Vagina (tissue), 2 donors: Measurements from ENCODE around the gene FUT8. TPM values are rescaled to one million over a fixed set of nuclear protein-coding genes. Genes with fewer than 3 reads are reported as not detected.

Source experiments
- DNase-seq, 2 donors: peaks; one replicate each; pipeline ENCODE4 v3.0.0-alpha.2; 2017; ENCODE audit errors: extremely low spot score in 2 of 2
- H3K27ac ChIP-seq: fragments of 200-600 bp; sonication (generic); one replicate; pipeline ENCODE4 v1.5.1; 2019
- H3K27me3 ChIP-seq: fragments of 200-600 bp; sonication (generic); one replicate; pipeline ENCODE4 v1.5.1; 2019
- H3K36me3 ChIP-seq, 2 donors: fragments of 200-600 bp; sonication (generic); one replicate each; pipeline ENCODE4 v1.5.1; 2017 to 2019
- H3K4me1 ChIP-seq: fragments of 200-600 bp; sonication (generic); one replicate; pipeline ENCODE4 v1.5.1; 2019
- H3K4me3 ChIP-seq, 2 donors: fragments of 200-600 bp; sonication (generic); 1 replicate in 1 of 2; 2 replicates in 1 of 2; pipeline ENCODE4 v1.5.1; 2016 to 2019
- H3K9me3 ChIP-seq: fragments of 200-600 bp; sonication (generic); one replicate; pipeline ENCODE4 v1.5.1; 2019
- POLR2A ChIP-seq, 2 donors: fragments of 450-650 bp; IDR thresholded peaks; one replicate each; pipeline ENCODE4 v1.6.1; 2017; ENCODE audit warnings: antibody characterized with exemption in 2 of 2, mild to moderate bottlenecking in 2 of 2, moderate library complexity in 2 of 2
- POLR2AphosphoS5 ChIP-seq, 2 donors: sonication (generic); formaldehyde crosslinking; IDR thresholded peaks; one replicate each; pipeline ENCODE4 v1.9.0; 2017; ENCODE audit warnings: antibody characterized with exemption in 2 of 2, mild to moderate bottlenecking in 2 of 2, low read depth in 1 of 2; ENCODE audit not compliant: insufficient read depth in 1 of 2
- intact Hi-C: fragments of 100-400 bp; cut with DNase I; formaldehyde crosslinking; loops from one replicate; pipeline ENCODE4 v1.15.1; 2023
- total RNA-seq: library from RNA; depleted of rRNA; stranded (reverse); fragments of >200 nt; gene quantifications from one replicate; pipeline ENCODE4 v1.2.3, GENCODE V29; 2016
- TF ChIP-seq, protein P1 (sequence below), 3 experiments: fragments of 450-650 bp in 2 of 3; fragments of 200-600 bp in 1 of 3; sonication (generic) in 1 of 3; IDR thresholded peaks; one replicate each; pipeline ENCODE4 v1.5.1; 2017 to 2019; ENCODE audit warnings: antibody characterized with exemption in 3 of 3, mild to moderate bottlenecking in 2 of 3, moderate library complexity in 2 of 3

FUT8 gene
- total RNA-seq, 1 donor from 2014 or later, result 35.1 TPM

- Histone ChIP-seq H3K27me3 (no peaks in the 10 kb centered on the region), H3K27ac (no peak overlapping the region), H3K36me3 (no peaks in the 10 kb centered on the region), H3K4me1 (no peaks in the 10 kb centered on the region), H3K4me3 (no peak overlapping the region), H3K9me3 (no peaks in the 10 kb centered on the region)
- no peak for TF ChIP-seq POLR2A (IDR thresholded peaks at IDR 0.05)
- DNase-seq, result no peak
- intact Hi-C loops, result no loop called here
These were observed 339.0 kb downstream of the FUT8 start for GRCh38 chr14:65751510-65751909.

- Histone ChIP-seq H3K27ac (no peak overlapping the region), H3K36me3 (no peaks in the 10 kb centered on the region), H3K4me3 (no peak overlapping the region), H3K9me3 (no peaks in the 10 kb centered on the region), H3K27me3 (no peaks in the 10 kb centered on the region), H3K4me1 (no peaks in the 10 kb centered on the region)
- intact Hi-C loops, result no loop called here
- no peak for DNase-seq
- TF ChIP-seq, protein P1, sequence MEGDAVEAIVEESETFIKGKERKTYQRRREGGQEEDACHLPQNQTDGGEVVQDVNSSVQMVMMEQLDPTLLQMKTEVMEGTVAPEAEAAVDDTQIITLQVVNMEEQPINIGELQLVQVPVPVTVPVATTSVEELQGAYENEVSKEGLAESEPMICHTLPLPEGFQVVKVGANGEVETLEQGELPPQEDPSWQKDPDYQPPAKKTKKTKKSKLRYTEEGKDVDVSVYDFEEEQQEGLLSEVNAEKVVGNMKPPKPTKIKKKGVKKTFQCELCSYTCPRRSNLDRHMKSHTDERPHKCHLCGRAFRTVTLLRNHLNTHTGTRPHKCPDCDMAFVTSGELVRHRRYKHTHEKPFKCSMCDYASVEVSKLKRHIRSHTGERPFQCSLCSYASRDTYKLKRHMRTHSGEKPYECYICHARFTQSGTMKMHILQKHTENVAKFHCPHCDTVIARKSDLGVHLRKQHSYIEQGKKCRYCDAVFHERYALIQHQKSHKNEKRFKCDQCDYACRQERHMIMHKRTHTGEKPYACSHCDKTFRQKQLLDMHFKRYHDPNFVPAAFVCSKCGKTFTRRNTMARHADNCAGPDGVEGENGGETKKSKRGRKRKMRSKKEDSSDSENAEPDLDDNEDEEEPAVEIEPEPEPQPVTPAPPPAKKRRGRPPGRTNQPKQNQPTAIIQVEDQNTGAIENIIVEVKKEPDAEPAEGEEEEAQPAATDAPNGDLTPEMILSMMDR (IDR thresholded peaks at IDR 0.05), result no peak
- TF ChIP-seq POLR2A (IDR thresholded peaks at IDR 0.05) (no peak), POLR2AphosphoS5 (IDR thresholded peaks at IDR 0.05; ENCODE audit: insufficient read depth in 1 of 2, low read depth in 1 of 2) (no peak)
These were observed 340.5 kb downstream of the FUT8 start for GRCh38 chr14:65753061-65753460.

- H3K9me3 ChIP-seq, result no peaks in the 10 kb centered on the region
- TF ChIP-seq, protein P1 (IDR thresholded peaks at IDR 0.05), result no peak
- no peak for TF ChIP-seq POLR2A (IDR thresholded peaks at IDR 0.05)
- no peak for TF ChIP-seq POLR2AphosphoS5 (IDR thresholded peaks at IDR 0.05; ENCODE audit: insufficient read depth in 1 of 2, low read depth in 1 of 2)
These were observed 342.8 kb downstream of the FUT8 start for GRCh38 chr14:65755331-65755730.

GRCh38 chr14:65756880-65757279, 344.4 kb downstream of the FUT8 start:
- no peaks in the 10 kb centered on the region for H3K27me3 ChIP-seq
- no peak overlapping the region for H3K27ac ChIP-seq
- no peaks in the 10 kb centered on the region for H3K36me3 ChIP-seq
- no peak overlapping the region for H3K4me3 ChIP-seq
- DNase-seq, result no peak
- intact Hi-C loops, result no loop called here
- TF ChIP-seq, protein P1 (IDR thresholded peaks at IDR 0.05), result no peak
- TF ChIP-seq POLR2A (IDR thresholded peaks at IDR 0.05) (no peak), POLR2AphosphoS5 (IDR thresholded peaks at IDR 0.05; ENCODE audit: insufficient read depth in 1 of 2, low read depth in 1 of 2) (no peak)
- no peaks in the 10 kb centered on the region for H3K4me1 ChIP-seq
- H3K9me3 ChIP-seq, result no peaks in the 10 kb centered on the region

More at GRCh38 chr14:65755331-65755730, 342.8 kb downstream of the FUT8 start:
- Histone ChIP-seq H3K27ac (no peak overlapping the region), H3K27me3 (no peaks in the 10 kb centered on the region), H3K4me3 (no peak overlapping the region), H3K4me1 (no peaks in the 10 kb centered on the region), H3K36me3 (no peaks in the 10 kb centered on the region)
- intact Hi-C loops, result no loop called here
- no peak for DNase-seq

GRCh38 chr14:65769151-65769550, 356.6 kb downstream of the FUT8 start:
- H3K36me3 ChIP-seq, result no peaks in the 10 kb centered on the region
- DNase-seq, result no peak
- TF ChIP-seq, protein P1 (IDR thresholded peaks at IDR 0.05), result no peak
- TF ChIP-seq POLR2A (IDR thresholded peaks at IDR 0.05) (no peak), POLR2AphosphoS5 (IDR thresholded peaks at IDR 0.05; ENCODE audit: insufficient read depth in 1 of 2, low read depth in 1 of 2) (no peak)
- H3K27ac ChIP-seq, result no peak overlapping the region
- no peaks in the 10 kb centered on the region for H3K4me1 ChIP-seq
- H3K27me3 ChIP-seq, result no peaks in the 10 kb centered on the region
- intact Hi-C loops, result no loop called here
- H3K9me3 ChIP-seq, result no peaks in the 10 kb centered on the region
- H3K4me3 ChIP-seq, result no peak overlapping the region
